ENCODE results near the gene ATAD5.

- TF ChIP-seq ZNF274 (IDR thresholded peaks at IDR 0.05; ENCODE audit: low read depth, low read length) (no peak), YY1 (IDR thresholded peaks at IDR 0.05; ENCODE audit: insufficient read depth, insufficient read length) (no peak)
These were observed 41.5 kb upstream of the ATAD5 start for GRCh38 chr17:30790279-30790678.

Data from NT2/D1 (cell line).